Left ventricle myocardium superior (tissue), 1 donor: Measurements from ENCODE around the gene PAAF1. TPM values are rescaled to one million over a fixed set of nuclear protein-coding genes. Genes with fewer than 3 reads are reported as not detected.
"Not testable (repeated sequence)": the region's sequence is repeated elsewhere in the genome, so short reads cannot be mapped to it uniquely, and the experiment has no call there.

Experiments used
- ATAC-seq: fragments of 200-7000 bp; cut with Tn5 transposase; one replicate; pipeline ENCODE4 v1.9.1; 2020; ENCODE audit warnings: mild to moderate bottlenecking, moderate library complexity
- DNase-seq: peaks from one replicate; pipeline ENCODE4 v3.0.0-alpha.2; 2020
- intact Hi-C: fragments of 100-400 bp; cut with micrococcal nuclease; formaldehyde crosslinking; loops from one replicate; pipeline ENCODE4 v1.11.0; 2022
- total RNA-seq: library from RNA; stranded (reverse); fragmentation: NEBNext Ultra II Directional; extraction: Animal tissue kit (Norgen Biotek cat#: 25700); gene quantifications from one replicate; pipeline ENCODE4 v1.2.1, GENCODE V29; 2021
- donor health status: DM: no; HTN: yes; CAD: no; lungs with severe emphysema.

PAAF1 gene
- total RNA-seq, 1 donor from 2014 or later: 13.7 TPM

DNA sequence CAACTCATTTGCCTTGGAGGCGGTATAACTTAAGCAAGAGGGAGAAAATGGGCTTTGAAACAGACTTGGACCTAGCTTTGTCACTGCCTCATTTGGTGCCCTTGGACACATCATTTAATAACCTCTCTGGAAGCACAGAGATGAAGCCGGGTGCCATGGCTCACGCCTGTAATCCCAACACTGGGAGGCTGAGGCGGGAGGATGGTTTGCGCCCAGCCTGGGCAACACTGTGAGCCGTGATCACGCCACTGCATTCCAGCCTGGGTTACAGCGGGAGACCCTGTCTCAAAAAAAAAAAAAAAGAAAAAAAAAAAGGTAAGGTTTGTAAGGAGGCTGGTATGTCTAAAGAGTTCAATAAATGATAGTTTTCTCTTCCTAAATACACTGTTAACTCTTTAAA is 959 bp upstream of the PAAF1 start:
- DNase-seq (no peak), ATAC-seq (no peak)
- intact Hi-C loops: no loop called here

DNA sequence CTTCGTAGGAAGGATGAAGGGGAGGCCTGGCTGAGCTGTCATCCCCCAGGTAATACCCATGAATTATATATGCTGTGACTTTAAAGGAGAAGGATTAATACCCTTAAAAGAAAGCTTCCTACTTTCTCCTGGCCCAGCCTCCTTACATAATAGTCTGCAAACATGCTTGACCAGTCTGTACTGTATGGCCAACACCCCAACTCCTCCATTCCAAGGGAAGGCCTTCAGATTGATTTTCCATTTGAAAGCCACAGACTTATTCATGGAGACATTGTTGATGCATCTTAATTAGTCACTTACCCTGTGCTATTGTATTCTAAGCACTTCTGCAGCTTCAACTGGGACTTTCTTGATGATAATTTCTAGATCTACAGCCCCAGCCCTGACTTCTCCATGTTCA is 2.0 kb downstream of the PAAF1 start:
- DNase-seq: no peak
- no peak for ATAC-seq
- intact Hi-C loops: no loop called here

DNA sequence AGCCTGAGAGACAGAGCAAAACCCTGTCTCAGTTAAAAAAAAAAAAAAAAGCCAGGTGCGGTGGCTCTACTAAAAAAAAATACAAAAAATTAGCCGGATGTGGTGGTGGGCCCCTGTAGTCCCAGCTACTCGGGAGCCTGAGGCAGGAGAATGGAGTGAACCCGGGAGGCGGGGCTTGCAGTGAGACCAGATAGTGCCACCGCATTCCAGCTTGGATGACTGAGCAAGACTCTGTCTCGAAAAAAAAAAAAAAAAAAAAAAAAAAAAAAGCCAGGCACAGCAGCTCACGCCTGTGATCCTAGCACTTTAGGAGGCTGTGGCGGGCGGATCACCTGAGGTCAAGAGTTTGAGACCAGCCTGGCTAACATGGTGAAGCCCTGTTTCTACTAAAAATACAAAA is 3.6 kb downstream of the PAAF1 start:
- intact Hi-C loops, ATAC-seq, DNase-seq: not testable (repeated sequence)

- DNase-seq (no peak), ATAC-seq (no peak)
- intact Hi-C loops: no loop called here
Measured at GRCh38 chr11:73883856-73884255, 7.1 kb downstream of the PAAF1 start.

DNA sequence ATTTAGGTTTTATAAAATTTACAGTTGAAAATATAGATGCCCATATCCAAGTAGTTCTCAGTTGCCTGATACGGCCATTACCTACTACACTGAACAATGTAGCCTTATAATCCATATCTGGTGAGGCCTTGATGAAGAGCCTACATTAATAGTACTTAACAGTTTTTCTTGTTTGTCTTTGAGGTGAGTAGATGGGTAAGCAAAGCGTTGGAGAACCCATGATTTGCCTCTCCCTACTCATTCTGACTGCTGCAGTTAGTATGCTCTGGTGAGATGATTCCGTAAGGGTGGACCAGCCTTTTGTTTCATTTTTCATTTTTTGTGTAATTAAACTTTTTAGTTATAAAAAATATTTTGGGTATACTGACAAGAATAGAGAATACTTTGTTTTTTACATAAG is 11.4 kb downstream of the PAAF1 start:
- ATAC-seq: no peak
- intact Hi-C loops: no loop called here
- DNase-seq: no peak

DNA sequence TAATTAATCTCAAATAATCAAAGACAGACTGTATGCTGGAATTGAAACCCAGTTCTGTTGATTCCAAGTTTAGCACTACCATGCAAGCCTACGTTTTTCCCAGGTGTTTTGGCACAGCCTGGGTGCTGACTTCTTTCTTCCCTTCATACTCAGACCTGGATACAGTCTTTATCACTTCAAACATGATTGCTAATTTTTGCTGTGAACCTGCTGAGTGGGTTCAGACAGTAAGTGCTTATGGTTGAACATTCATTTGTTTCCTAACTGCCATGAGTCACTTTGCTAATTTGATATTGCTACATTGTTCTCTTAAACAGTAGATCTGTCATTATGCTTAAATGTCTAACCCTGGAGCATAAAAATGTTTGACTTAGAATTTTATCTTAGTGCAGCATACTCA is 12.2 kb downstream of the PAAF1 start:
- DNase-seq: no peak
- peak; percentile 21 for ATAC-seq
- intact Hi-C loops: no loop called here

GRCh38 chr11:73889536-73889935 is 12.7 kb downstream of the PAAF1 start:
- no peak for ATAC-seq
- intact Hi-C loops: no loop called here
- no peak for DNase-seq

DNA sequence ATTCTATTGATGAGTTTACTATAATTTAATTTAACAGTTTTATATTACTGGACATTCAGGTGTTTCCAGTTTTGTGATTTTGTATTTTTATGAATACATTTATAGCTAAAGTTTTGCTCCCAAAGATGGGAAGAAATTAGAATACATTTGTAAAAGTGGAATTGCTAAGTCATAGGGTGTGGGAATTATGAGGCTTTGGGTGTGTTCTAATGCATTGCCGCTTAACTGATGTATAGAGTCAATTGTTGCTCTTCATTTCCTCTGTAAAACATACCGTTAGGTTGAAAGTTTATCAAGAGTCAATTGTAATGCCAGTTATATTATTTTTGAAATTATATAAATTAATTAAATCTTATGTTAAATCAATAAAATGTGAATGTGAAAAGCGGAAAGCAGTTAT is 16.2 kb downstream of the PAAF1 start:
- ATAC-seq (no peak), DNase-seq (no peak)
- intact Hi-C loops: no loop called here

- intact Hi-C loops: no loop called here
- no peak for ATAC-seq
- no peak for DNase-seq
Measured at GRCh38 chr11:73894725-73895335, 18.0 kb downstream of the PAAF1 start.

GRCh38 chr11:73902303-73902702 is 25.5 kb downstream of the PAAF1 start:
- no peak for ATAC-seq
- no peak for DNase-seq
- intact Hi-C loops: no loop called here

GRCh38 chr11:73907191-73907590 is 30.4 kb downstream of the PAAF1 start:
- intact Hi-C loops: no loop called here
- ATAC-seq (peak; percentile 98), DNase-seq (no peak)

- DNase-seq (no peak), ATAC-seq (no peak)
- intact Hi-C loops: no loop called here
Measured at GRCh38 chr11:73912026-73912425, 35.2 kb downstream of the PAAF1 start.

DNA sequence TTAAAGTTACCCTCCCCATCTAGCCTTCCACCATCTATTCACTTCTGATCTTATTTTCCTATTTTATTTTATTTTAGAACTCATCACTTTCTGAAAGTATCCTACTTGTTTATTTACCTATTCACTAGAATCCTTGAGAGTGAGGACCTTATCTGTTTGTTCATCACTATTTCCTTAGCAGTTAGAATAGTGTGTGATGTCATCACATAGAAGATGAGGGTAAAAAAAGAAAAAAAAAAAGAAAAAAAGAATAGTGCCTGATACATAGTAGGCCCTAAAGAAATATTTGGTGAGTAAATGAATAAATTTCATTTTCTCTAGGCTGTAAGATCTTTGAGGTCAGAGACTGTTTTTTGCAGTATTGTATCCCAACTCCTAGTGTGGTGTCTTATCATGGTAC is 36.7 kb downstream of the PAAF1 start:
- no peak for DNase-seq
- intact Hi-C loops: no loop called here
- ATAC-seq: no peak

DNA sequence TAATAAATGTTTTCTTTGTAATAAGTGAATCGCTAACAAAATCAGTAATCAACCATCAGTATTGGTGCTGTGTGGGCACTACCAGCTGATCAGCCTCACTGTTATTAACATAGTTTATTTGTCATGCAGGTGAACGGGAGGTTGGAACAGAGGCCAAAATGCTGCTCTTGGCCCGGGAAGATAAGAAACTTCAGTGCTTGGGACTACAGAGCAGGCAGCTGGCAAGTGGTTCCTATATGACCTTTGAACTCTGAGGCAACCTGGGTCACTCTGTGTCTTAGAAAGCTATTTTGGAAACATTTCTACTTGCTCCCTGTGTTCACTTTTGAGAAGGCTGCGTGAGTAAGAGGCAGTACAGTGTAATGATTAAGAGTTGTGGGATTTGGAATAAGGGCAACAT is 37.5 kb downstream of the PAAF1 start:
- DNase-seq (no peak), ATAC-seq (no peak)
- intact Hi-C loops: no loop called here

- DNase-seq (no peak), ATAC-seq (no peak)
- intact Hi-C loops: no loop called here
Measured at GRCh38 chr11:73916435-73916834, 39.6 kb downstream of the PAAF1 start.

DNA sequence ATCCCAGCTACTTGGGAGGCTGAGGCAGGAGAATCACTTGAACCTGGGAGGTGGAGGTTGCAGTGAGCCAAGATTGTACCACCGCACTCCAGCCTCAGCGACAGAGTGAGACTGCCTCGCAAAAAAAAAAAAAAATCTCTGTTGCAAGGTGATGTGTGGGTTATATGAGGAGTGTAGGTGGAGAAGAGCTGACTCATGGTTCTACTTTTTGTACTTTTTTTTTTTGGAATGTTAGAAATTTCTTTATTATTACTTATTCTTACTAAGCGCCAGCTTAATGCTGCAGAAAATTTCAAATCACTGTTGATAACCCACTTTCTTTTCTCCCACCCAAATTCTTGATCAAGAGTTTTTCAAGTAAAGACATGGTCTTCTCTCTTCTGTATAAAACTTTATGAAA is 44.4 kb downstream of the PAAF1 start:
- ATAC-seq (no peak), DNase-seq (no peak)
- intact Hi-C loops: no loop called here

DNA sequence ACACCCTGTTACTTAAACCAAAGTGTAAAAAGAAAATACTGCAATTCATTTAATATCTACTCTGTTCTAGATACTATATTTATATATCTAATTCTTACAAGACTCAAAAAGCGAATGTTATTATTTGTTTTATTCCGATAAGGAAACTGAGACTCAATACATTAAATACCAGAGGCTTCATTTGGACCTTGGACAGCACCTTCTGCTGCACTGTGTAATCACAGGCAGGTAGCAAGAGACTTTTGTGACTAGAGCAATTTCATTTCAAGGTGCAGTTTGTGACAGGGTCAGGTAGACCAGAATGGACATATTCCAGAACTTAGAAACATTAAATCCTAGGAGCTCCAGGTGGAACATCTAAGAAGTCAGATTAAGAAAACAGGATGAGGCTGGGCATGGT is 52.6 kb downstream of the PAAF1 start:
- intact Hi-C loops: no loop called here
- no peak for ATAC-seq
- DNase-seq: no peak

DNA sequence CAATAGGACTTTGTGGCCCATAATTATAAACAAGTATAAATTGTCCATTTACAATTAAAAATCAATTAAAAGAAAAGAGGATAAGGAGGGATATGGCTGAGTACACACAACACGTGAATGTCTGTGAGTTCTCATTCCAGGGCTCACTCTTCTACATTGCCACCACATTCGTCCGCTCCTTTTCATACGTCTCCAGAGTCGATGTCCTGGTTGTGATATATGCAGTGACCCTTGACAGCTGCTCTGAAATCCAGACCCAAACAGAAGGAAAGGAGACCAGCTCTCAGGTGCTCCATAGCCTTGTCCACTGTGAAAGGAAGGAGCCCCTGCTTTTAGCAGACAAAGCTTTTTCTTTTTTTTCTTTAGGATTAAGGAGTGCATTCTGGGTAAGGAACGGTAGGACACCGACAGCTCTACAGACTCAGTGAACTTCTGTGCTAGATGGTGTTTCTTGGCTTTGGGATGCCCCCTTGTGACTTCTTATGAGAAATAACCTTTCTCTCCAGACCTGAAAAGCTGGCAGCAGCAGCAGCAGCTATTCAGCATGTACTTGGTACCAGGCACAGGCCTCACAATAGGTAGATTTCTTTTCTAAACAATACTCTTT is 54.3 kb downstream of the PAAF1 start:
- peak; percentile 74 for ATAC-seq

GRCh38 chr11:73931951-73932350 is 55.2 kb downstream of the PAAF1 start:
- DNase-seq: no peak
- intact Hi-C loops: no loop called here

More for the DNA sequence above, 54.3 kb downstream of the PAAF1 start:
- intact Hi-C loops: no loop called here
- no peak for DNase-seq

GRCh38 chr11:73932781-73933180 is 56.0 kb downstream of the PAAF1 start:
- DNase-seq (no peak), ATAC-seq (peak; percentile 43)
- intact Hi-C loops: no loop called here

More at GRCh38 chr11:73931951-73932350, 55.2 kb downstream of the PAAF1 start:
- no peak for ATAC-seq

DNA sequence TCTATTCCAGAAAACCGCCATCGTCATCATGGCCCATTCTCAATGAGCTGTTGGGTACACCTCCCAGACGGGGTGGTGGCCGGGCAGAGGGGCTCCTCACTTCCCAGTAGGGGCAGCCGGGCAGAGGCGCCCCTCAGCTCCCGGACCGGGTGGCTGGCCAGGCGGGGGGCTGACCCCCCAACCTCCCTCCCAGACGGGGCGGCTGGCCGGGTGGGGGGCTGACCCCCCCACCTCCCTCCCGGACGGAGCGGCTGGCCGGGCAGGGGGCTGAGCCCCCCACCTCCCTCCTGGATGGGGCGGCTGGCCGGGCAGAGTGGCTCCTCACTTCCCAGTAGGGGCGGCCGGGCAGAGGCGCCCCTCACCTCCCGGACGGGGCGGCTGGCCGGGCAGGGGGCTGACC is 59.2 kb downstream of the PAAF1 start:
- ATAC-seq, intact Hi-C loops, DNase-seq: not testable (repeated sequence)
